GM12878 (cell line): ENCODE measurements around the gene KIAA1328. TPM values are rescaled to one million over a fixed set of nuclear protein-coding genes. Genes with fewer than 3 reads are reported as not detected.

Experiments
- ATAC-seq: fragments of 200-7000 bp; cut with Tn5 transposase; 3 replicates; pipeline ENCODE4 v1.9.1; 2020; ENCODE audit warnings: mild to moderate bottlenecking, moderate library complexity
- BruUV-seq: library from RNA; stranded (reverse); fragments of 400-500 nt; replicated peaks from 2 replicates; lab custom pipeline; 2021; lab: Mats Ljungman, UMichigan
- CTCF ChIA-PET: fragments of 300-600 bp; sonication (Branson Sonifier 250); formaldehyde crosslinking; extraction: SDS; loops from one replicate; lab custom pipeline; 2021; ENCODE audit warnings: inconsistent platforms; lab: Yijun Ruan, JAX
- POLR2A ChIA-PET: fragments of 350-600 bp; formaldehyde crosslinking; extraction: SDS; loops from one replicate; lab custom pipeline; 2021; ENCODE audit warnings: inconsistent platforms; lab: Charles Lee
- RAD21 ChIA-PET: fragments of 300-600 bp; sonication (Branson Sonifier 250); formaldehyde crosslinking; loops from one replicate; lab custom pipeline; 2023; ENCODE audit warnings: antibody characterized with exemption; ENCODE audit not compliant: unreplicated experiment; lab: Charles Lee
- SMC1A ChIA-PET: fragments of 300-600 bp; sonication (Branson Sonifier 250); formaldehyde crosslinking; loops from one replicate; lab custom pipeline; 2023; ENCODE audit not compliant: unreplicated experiment, uncharacterized antibody; lab: Charles Lee
- DNase-seq: peaks from one replicate; pipeline ENCODE4 v3.0.0-alpha.2; 2011; ENCODE audit warnings: low read depth, low spot score
- FAIRE-seq: peaks from 3 replicates; lab custom pipeline; 2011; peaks lifted over from hg19 to GRCh38; lab: Jason Lieb, UNC
- H2AFZ ChIP-seq: 2 replicates; pipeline ENCODE4 v1.6.0; 2011; ENCODE audit warnings: low read depth, low read length, control low read depth; ENCODE audit not compliant: control insufficient read depth
- H3K27ac ChIP-seq: 2 replicates; pipeline ENCODE4 v1.5.1; 2011; ENCODE audit warnings: control low read depth; ENCODE audit not compliant: control insufficient read depth, insufficient read depth
- H3K27me3 ChIP-seq, 2 experiments: replicated peaks in 1 of 2; 2 replicates each; pipeline versions ENCODE4 v1.6.0 to v1.6.1; 2011; ENCODE audit warnings: low read length in 1 of 2; ENCODE audit not compliant: control insufficient read depth in 2 of 2, insufficient read depth in 2 of 2
- H3K36me3 ChIP-seq, 2 experiments: 2 replicates each; pipeline ENCODE4 v1.5.1; 2011; ENCODE audit warnings: low read length in 1 of 2; ENCODE audit not compliant: control insufficient read depth in 2 of 2, insufficient read depth in 2 of 2
- H3K4me1 ChIP-seq: 2 replicates; pipeline ENCODE4 v1.6.1; 2011; ENCODE audit warnings: mild to moderate bottlenecking, low read length, moderate library complexity, mixed read lengths; ENCODE audit not compliant: control insufficient read depth, insufficient read depth
- H3K4me2 ChIP-seq: 2 replicates; pipeline ENCODE4 v1.6.0; 2011; ENCODE audit warnings: control low read depth; ENCODE audit not compliant: control insufficient read depth, insufficient read depth
- H3K4me3 ChIP-seq: fragments of 200-600 bp; sonication (generic); 2 replicates; pipeline ENCODE4 v1.5.1; 2016
- H3K79me2 ChIP-seq: 2 replicates; pipeline ENCODE4 v1.6.0; 2011; ENCODE audit warnings: low read length; ENCODE audit not compliant: control insufficient read depth, insufficient read depth
- H3K9ac ChIP-seq: 2 replicates; pipeline ENCODE4 v1.8.0; 2011; ENCODE audit warnings: low read length, control low read depth, mixed read lengths; ENCODE audit not compliant: control insufficient read depth, insufficient read depth
- H3K9me3 ChIP-seq: replicated peaks from 3 replicates; pipeline ENCODE4 v1.5.1; 2011; ENCODE audit warnings: mild to moderate bottlenecking, low read length; ENCODE audit not compliant: control insufficient read depth, insufficient read depth
- H4K20me1 ChIP-seq: 2 replicates; pipeline ENCODE4 v1.6.0; 2011; ENCODE audit not compliant: control insufficient read depth, insufficient read depth
- ATF2 ChIP-seq: IDR thresholded peaks from 2 replicates; pipeline ENCODE4 v1.6.1; 2012; ENCODE audit warnings: low read length, inconsistent platforms
- IKZF2 ChIP-seq, 2 experiments: fragments of 450-650 bp; IDR thresholded peaks; 2 replicates each; pipeline ENCODE4 v1.6.1; 2017; ENCODE audit warnings: mild to moderate bottlenecking in 2 of 2, moderate library complexity in 2 of 2
- MEF2A ChIP-seq: IDR thresholded peaks from 2 replicates; pipeline ENCODE4 v1.6.1; 2011; ENCODE audit warnings: low read depth, mild to moderate bottlenecking, low read length, moderate library complexity; ENCODE audit not compliant: insufficient read depth
- NFIC ChIP-seq: IDR thresholded peaks from 2 replicates; pipeline ENCODE4 v1.6.1; 2012; ENCODE audit warnings: low read depth, mild to moderate bottlenecking, inconsistent platforms, low read length, moderate library complexity
- NR2C1 ChIP-seq: fragments of 450-650 bp; IDR thresholded peaks from 2 replicates; pipeline ENCODE4 v1.6.1; 2017; ENCODE audit warnings: antibody characterized with exemption, mild to moderate bottlenecking, moderate library complexity
- POU2F2 ChIP-seq: IDR thresholded peaks from 3 replicates; pipeline ENCODE4 v1.6.1; 2011; ENCODE audit warnings: low read depth, mild to moderate bottlenecking, low read length, borderline replicate concordance
- RUNX3 ChIP-seq: IDR thresholded peaks from 2 replicates; pipeline ENCODE4 v1.6.1; 2012; ENCODE audit warnings: low read length, inconsistent platforms
- SPI1 ChIP-seq: IDR thresholded peaks from 2 replicates; pipeline ENCODE4 v1.6.1; 2011; ENCODE audit warnings: low read depth, mild to moderate bottlenecking, low read length, moderate library complexity, borderline replicate concordance; ENCODE audit not compliant: insufficient read depth
- ZNF687 ChIP-seq: fragments of 450-650 bp; IDR thresholded peaks from 2 replicates; pipeline ENCODE4 v1.6.1; 2017; ENCODE audit warnings: mild to moderate bottlenecking, moderate library complexity
- WGBS: methylation state at CpG from one replicate; pipeline ENCODE4 v1.1.6; 2016; ENCODE audit warnings: low lambda C conversion rate; ENCODE audit not compliant: insufficient replicate concordance, insufficient coverage; ENCODE audit errors: missing lambda C conversion rate; 5-methylcytosine and 5-hydroxymethylcytosine counted together
- in situ Hi-C: fragments of 300-500 bp; cut with MboI; formaldehyde crosslinking; loops from 9 replicates; pipeline ENCODE4 v1.14.3; 2018; ENCODE audit warnings: mixed read lengths
- intact Hi-C: fragments of 100-400 bp; cut with micrococcal nuclease; formaldehyde crosslinking; loops from one replicate; pipeline ENCODE4 v1.14.2; 2022; ENCODE audit not compliant: unreplicated experiment
- polyA plus RNA-seq, 11 experiments: library from polyadenylated mRNA; depleted of rRNA in 4 of 11; unstranded in 6 of 11; stranded (reverse) in 5 of 11; fragments of >200 nt; fragmentation: Nextera tagmentation in 4 of 11; fragmentation: Illumina TruSeq in 1 of 11; extraction: Ambion mirVana in 4 of 11; extraction: Trizol in 1 of 11; gene quantifications; 1 replicate in 1 of 11; 2 replicates in 10 of 11; pipeline versions ENCODE4 v1.2.1 to v1.2.3, GENCODE V29; 2011 to 2016; ENCODE audit warnings: inconsistent platforms in 2 of 11, missing spikeins in 2 of 11, low read depth in 1 of 11
- total RNA-seq, 4 experiments: library from RNA; depleted of rRNA in 3 of 4; stranded (reverse); fragments of >200 nt in 3 of 4; fragmentation: Illumina TruSeq in 1 of 4; extraction: Trizol in 1 of 4; gene quantifications; 2 replicates each; pipeline versions ENCODE4 v1.2.1 to v1.2.3, GENCODE V29; 2013 to 2021

Gene KIAA1328
- total and polyA plus RNA-seq, 10 of the 15 experiments (the other 5 are each of a cell fraction or from before 2014, with no cell fraction given): 3.1 to 7.1 (median 4.6) TPM

GRCh38 chr18:37124516-37124915, 295.6 kb downstream of the KIAA1328 start:
- 3% methylated on average over 2 of the region's 2 CpGs for WGBS
- H4K20me1 ChIP-seq: no peaks in the 10 kb centered on the region
- TF ChIP-seq SPI1: peak; percentile 67; the same call in 1 of the 2 replicates
- TF ChIP-seq ATF2: 0 out of 2 replicates have a peak, but pooled peaks have one; percentile 14
- TF ChIP-seq POU2F2: peak; percentile 54; the same call in 1 of the 3 replicates
- TF ChIP-seq NFIC: peak; percentile 46; the same call in 1 of the 2 replicates
- no peak for TF ChIP-seq NR2C1
- no peak for TF ChIP-seq ZNF687
- TF ChIP-seq MEF2A: 0 out of 2 replicates have a peak, but pooled peaks have one; percentile 20
- TF ChIP-seq RUNX3: peak; percentile 82
- peak; percentile 9 to 17; a peak in 1 of 4 replicates for TF ChIP-seq IKZF2 (IDR thresholded peaks at IDR 0.05)
- TF ChIP-seq, all 136 proteins: peak for 7
- H3K4me2 ChIP-seq: no peak overlapping the region
- no peaks in the 10 kb centered on the region for H3K36me3 ChIP-seq
- FAIRE-seq: peak; percentile 52
- no peaks in the 10 kb centered on the region for H3K27me3 ChIP-seq
- no peak overlapping the region for H3K9ac ChIP-seq
- no peak overlapping the region for H2AFZ ChIP-seq
- H3K4me1 ChIP-seq: no peaks in the 10 kb centered on the region
- ChIA-PET RAD21 (no interaction called here), SMC1A (no interaction called here), POLR2A (no interaction called here), CTCF (no interaction called here)
- no peak overlapping the region; the same call in 1 of the 2 replicates for H3K27ac ChIP-seq
- H3K79me2 ChIP-seq: no peaks in the 10 kb centered on the region
- no peaks in the 10 kb centered on the region for H3K9me3 ChIP-seq
- in situ Hi-C loops (no loop called here), intact Hi-C loops (no loop called here)
- H3K4me3 ChIP-seq: no peak overlapping the region
- ATAC-seq: peak; percentile 74
- peak; percentile 9 for DNase-seq
- BruUV-seq: no TSS peak
